ENCODE results near the gene POLR2F. TPM values are rescaled to one million over a fixed set of nuclear protein-coding genes. Genes with fewer than 3 reads are reported as not detected.

POLR2F gene
- total RNA-seq, 1 experiment from 2014 or later = 141 TPM

GRCh38 chr22:37904572-37905533, 48.6 kb upstream of the POLR2F start:
- Mint-ChIP-seq H3K27me3 (ENCODE audit: low read depth) (no peaks in the 10 kb centered on the region), H3K36me3 (ENCODE audit: insufficient read depth in 1 of 3, low read depth in 3 of 3) (peaks cover 3 to 10% (median 9%) of the 10 kb centered on the region in 3 experiments; a peak in 4 of 7 replicates), H3K4me3 (peak overlapping the region; percentile 72 to 80), H3K9me3 (no peaks in the 10 kb centered on the region), H3K4me1 (peaks cover 26 to 32% of the 10 kb centered on the region in 2 experiments), H3K27ac (peak overlapping the region in 2 of 3 experiments; percentile 46 to 65; a peak in 4 of 7 replicates)
- H4K8ac ChIP-seq (replicated peaks; ENCODE audit: insufficient read length, low read depth, low read length) = no peak overlapping the region
- H3K18ac ChIP-seq (ENCODE audit: insufficient read length, low read depth, low read length) = peak overlapping the region; percentile 22
- no CpG with 5 or more reads among the region's 10 CpGs for WGBS (ENCODE audit: extremely low coverage, insufficient read length, low lambda C conversion rate)
- no peak overlapping the region for H3K56ac ChIP-seq (ENCODE audit: insufficient read length, low read depth, low read length)
- no peak overlapping the region for H4K5ac ChIP-seq (ENCODE audit: insufficient read length, low read depth, low read length)
- 0 out of 2 replicates have a peak, but pooled peaks cover 3% of the 10 kb centered on the region for H3K4me1 ChIP-seq (ENCODE audit: insufficient read depth, low read length)
- peak; percentile 58 for DNase-seq
- H3K23me2 ChIP-seq (ENCODE audit: insufficient read length, low read depth, low read length, poor library complexity, severe bottlenecking) = peaks cover 5% of the 10 kb centered on the region
- no peak overlapping the region; the same call in 1 of the 2 replicates for H3K14ac ChIP-seq (ENCODE audit: insufficient read depth, low read length)
- H3K27me3 ChIP-seq (ENCODE audit: insufficient read depth, low read length) = no peaks in the 10 kb centered on the region
- H3K79me1 ChIP-seq (ENCODE audit: insufficient read depth, low read depth, low read length, poor library complexity, severe bottlenecking) = no peaks in the 10 kb centered on the region
- no peak for TF ChIP-seq CTCF (conservative IDR thresholded peaks at IDR 0.05)
- no peak overlapping the region for H2AFZ ChIP-seq (ENCODE audit: low read length)
- no peak overlapping the region for H4K91ac ChIP-seq (ENCODE audit: insufficient read length, low read depth, low read length)
- H2BK12ac ChIP-seq (ENCODE audit: insufficient read length, low read depth, low read length) = no peak overlapping the region
- no peak overlapping the region for H3K4me2 ChIP-seq (ENCODE audit: insufficient read depth, insufficient read length, low read length)
- no peak overlapping the region for H3K23ac ChIP-seq (ENCODE audit: insufficient read length, low read depth, low read length)
- H2BK5ac ChIP-seq (ENCODE audit: insufficient read length, low read length) = no peak overlapping the region
- no peak overlapping the region for H3K27ac ChIP-seq (ENCODE audit: insufficient read length, low read depth, low read length)
- H2AK5ac ChIP-seq (ENCODE audit: insufficient read length, low read length) = no peak overlapping the region
- H3K4ac ChIP-seq (ENCODE audit: low read depth, low read length) = no peak overlapping the region
- H2BK20ac ChIP-seq (ENCODE audit: low read depth, low read length, poor library complexity, severe bottlenecking) = no peak overlapping the region
- H2BK15ac ChIP-seq (ENCODE audit: low read depth, low read length) = no peak overlapping the region
- no peaks in the 10 kb centered on the region for H4K20me1 ChIP-seq (ENCODE audit: control insufficient read depth, insufficient read depth, insufficient read length)
- H3K79me2 ChIP-seq (ENCODE audit: insufficient read depth, low read length) = no peaks in the 10 kb centered on the region
- H2BK120ac ChIP-seq (ENCODE audit: low read depth, low read length, poor library complexity, severe bottlenecking) = no peak overlapping the region
- no peak overlapping the region for H3K9ac ChIP-seq (ENCODE audit: extremely low read depth, insufficient read length, low read length)
- no peaks in the 10 kb centered on the region for H3K9me3 ChIP-seq (ENCODE audit: control insufficient read depth, low read depth, low read length)
- H3T11ph ChIP-seq (ENCODE audit: low read length) = no peak overlapping the region

All from H9 (cell line).